GM21529 (cell line): ENCODE measurements around the gene PLSCR1.
A peak's percentile ranks its signal among the peaks of the same experiment; 100 is the strongest.
"Not testable (repeated sequence)": the region's sequence is repeated elsewhere in the genome, so short reads cannot be mapped to it uniquely, and the experiment has no call there.

Experiments used
- ATAC-seq: cut with Tn5 transposase; IDR thresholded peaks from one replicate; pipeline ENCODE4 v1.9.1; 2021; ENCODE audit not compliant: unreplicated experiment

PLSCR1 gene

DNA sequence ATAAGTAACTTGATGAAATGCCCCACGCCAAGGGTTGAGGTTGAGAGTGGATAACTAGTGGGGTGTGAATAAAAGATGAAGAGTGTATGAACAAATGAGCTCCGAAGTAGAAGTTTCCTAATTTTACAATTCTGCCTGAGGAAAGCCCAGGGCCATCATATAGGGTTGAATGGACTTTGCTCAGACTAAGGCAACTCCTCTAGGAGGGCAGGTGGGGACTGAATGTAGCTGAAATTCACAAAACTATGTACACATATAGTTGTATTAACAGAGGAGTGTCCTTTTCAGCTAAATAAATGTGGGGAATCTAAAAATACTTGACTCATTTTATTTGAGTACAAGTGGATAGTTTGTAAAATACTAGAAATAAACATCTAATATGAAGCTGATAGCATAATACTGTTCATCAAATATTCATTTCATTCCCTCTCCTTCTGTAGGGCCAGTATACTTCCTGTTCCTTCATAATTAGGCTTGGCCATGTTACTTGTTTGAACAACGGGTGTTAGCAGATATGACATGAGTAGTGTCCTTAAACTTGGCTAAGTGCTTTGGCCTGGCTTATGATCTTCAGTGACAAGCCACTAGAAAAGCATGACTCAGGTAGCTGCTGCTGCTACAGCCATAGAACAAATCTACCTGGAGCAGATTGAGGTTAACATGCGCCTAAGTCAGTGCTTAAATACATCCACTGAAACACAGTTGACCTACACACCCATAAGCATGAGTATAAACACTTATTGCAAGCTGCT, 26.5 kb downstream of the PLSCR1 start:
- no peak for ATAC-seq

DNA sequence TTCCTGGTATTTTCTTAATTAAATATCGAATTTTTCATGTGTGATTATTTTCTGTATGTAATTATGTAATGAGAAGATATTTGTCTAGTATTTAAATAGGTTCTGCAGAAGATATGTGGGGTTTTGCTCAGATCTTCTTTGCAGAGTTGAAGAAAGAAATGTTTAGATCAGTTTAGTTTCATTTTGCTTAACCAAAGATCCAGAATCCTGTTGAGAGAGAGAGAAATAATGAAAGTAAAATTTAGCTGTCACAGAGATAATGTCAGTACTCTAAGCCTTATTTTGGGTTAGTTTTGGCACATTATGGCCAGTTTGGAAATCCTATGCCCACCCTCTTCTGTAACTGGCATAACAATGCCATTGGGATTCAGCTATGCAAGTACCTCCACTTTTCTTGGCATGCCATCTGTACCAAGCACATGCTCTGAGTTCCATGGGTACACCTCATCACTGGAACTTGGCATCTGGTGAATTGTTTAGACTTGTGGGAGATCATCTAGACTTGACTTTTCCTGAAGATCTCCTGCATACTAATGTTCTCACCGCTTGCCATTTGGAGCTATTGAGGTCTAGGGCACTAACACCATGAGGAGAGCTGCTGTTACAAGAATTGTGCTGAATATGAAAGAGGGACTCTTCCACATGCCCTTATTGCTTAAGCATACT, 30.9 kb downstream of the PLSCR1 start:
- no peak for ATAC-seq

GRCh38 chr3:146511402-146512134, 32.8 kb downstream of the PLSCR1 start:
- no peak for ATAC-seq

DNA sequence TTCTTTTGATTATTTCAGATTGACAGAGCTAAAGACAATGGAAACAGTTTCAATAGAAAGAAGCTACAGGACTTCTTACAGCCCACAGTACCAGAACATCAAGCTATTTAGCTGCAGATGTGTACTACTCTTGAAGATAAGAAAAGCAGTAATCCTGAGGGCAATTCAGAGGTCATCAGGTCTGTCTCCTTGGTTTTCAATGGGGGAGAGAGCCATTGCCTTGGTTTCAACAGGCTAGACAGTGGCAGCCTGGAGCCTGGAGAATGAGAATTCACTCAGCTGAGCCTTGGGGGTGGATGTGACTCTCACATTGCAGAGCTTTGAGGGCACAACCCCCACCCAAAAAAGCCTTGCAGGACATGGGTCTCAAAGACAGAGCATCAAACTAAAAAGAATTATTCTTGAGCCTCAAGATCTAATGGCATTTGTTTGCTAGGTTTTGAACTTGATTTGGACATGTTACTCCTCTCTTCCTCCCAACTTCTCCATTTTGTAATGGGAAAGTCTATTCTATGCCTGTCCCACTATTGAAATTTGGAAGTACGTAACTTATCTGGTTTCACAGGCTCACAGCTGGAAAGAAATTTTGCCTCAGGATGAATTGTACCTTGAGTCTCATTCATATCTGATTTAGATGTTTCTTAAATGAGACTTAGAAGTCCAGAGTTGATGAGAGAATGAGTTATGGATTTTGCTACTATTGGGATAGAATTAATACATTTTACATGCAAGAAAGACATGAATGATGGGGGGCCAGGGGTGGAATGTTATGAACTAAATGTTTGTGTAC, 36.9 kb downstream of the PLSCR1 start:
- no peak for ATAC-seq

GRCh38 chr3:146505516-146505915, 38.9 kb downstream of the PLSCR1 start:
- ATAC-seq, result no peak

- no peak for ATAC-seq
Measured at GRCh38 chr3:146504498-146505197, 39.8 kb downstream of the PLSCR1 start.

DNA sequence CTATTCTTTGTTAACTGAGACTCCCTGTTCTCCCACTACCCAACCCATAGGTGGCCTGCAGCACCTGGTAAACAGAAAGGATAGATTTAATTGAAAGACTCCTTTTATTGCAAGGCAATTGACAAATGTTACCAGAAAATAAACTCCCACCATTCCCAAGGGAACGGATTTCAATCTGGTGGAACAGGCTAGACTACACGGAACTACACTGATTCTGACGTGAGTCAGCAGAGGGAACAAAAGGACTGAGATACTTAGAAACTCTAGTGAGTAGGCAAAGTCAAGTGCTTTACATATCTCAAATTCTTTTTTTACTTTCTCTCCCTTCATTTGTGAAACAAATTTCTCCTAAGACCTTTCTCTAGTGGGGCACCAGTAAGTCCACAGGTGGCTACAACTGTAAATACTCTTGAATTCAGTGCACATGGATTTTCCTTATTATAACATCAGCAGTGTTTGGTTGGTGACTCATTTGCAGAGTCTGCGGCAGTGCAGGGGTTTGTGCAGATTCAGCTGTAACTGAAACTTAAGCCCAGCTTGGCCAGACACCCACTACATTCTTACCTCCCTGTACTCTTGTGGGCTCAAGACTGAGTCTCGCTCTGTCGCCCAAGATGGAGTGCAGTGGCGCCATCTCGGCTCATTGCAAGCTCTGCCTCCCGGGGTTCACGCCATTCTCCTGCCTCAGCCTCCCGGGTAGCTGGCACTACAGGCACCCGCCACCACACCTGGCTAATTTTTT, 40.8 kb downstream of the PLSCR1 start:
- peak; percentile 96 for ATAC-seq

GRCh38 chr3:146502887-146503460, 41.4 kb downstream of the PLSCR1 start:
- no peak for ATAC-seq

- peak; percentile 27 for ATAC-seq
Measured at GRCh38 chr3:146501752-146502151, 42.7 kb downstream of the PLSCR1 start.

DNA sequence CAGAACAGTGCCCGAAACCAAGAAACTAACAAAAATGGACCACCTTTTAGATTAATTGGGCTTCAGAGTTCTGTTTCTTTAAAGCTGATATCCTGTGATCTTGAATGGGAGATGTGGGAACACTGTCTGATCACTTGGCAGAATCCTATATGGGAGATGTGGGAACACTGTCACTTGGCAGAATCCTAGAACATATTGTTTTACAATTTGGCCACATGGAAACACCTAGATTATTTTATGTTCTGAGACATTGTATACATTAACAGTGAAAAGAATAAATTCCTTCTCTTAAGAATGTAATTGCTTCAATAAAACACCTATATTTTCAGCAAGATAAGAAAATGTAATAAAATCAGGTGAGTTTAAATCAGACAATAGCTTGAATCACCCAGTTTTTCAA, 44.7 kb downstream of the PLSCR1 start:
- ATAC-seq, result no peak

DNA sequence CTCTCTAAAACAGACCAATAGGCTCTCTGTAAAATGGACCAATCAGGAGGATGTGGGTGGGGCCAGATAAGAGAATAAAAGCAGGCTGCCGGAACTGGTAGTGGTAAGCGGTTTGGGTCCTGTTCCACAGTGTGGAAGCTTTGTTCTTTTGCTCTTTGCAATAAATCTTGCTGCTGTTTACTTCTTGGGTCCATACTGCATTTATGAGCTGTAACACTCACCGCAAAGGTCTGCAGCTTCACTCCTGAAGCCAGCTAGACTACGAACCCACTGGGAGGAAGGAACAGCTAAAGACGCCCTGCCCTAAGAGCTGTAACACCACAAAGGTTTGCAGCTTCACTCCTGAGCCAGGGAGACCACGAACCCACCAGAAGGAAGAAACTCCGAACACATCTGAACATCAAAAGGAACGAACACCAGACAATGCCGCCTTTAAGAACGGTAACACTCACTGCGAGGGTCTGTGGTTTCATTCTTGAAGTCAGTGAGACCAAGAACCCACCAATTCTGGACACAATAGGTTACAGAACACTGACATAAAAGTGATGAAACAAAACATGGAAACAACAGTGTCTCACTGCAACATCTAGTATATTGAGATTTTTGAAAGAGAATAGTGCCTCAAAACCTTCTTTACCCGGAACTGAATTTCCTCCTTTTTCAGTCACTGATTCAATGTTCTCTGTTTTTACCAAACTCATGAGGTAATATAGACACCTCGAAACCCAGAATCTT, 46.2 kb downstream of the PLSCR1 start:
- ATAC-seq, result no peak

DNA sequence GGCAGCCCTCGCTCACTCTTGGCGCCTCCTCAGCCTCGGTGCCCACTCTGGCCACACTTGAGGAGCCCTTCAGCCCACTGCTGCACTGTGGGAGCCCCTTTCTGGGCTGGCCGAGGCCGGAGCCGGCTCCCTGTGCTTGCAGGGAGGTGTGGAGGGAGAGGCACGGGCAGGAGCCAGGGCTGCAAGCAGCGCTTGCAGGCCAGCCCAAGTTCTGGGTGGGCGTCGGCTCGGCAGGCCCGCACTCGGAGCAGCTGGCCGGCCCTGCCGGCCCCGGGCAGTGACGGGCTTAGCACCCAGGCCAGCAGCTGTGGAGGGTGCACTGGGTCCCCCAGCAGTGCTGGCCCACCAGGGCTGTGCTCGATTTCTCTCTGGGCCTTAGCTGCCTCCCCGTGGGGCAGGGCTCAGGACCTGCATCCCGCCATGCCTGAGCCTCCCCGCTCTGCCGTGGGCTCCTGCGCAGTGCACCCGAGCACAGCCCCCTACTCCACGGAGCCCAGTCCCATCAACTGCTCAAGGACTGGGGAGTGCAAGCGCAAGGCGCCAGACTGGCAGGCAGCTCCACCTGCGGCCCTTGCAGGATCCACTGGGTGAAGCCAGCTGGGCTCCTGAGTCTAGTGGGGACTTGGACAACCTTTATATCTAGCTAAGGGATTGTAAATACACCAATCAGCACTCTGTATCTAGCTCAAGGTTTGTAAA, 47.1 kb downstream of the PLSCR1 start:
- ATAC-seq, result not testable (repeated sequence)

DNA sequence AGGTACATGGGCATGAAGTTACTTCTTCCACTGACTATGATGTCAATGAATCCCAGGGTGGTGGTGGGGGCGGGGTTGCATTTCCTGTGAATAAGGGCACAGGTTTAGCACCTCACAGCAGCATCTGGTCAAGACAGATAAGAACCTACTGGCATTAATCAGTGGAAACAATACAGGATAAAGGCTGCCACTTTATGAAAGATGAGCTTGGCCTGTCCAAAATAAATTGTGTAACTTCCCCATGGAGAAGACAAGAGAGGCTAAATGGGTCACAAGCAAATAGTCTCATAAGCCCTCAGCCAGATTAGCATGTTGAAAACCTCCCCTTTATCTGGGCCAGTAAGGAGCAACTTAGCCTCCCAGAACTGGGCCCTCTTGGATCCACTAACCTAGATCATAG, 47.7 kb downstream of the PLSCR1 start:
- ATAC-seq, result no peak

DNA sequence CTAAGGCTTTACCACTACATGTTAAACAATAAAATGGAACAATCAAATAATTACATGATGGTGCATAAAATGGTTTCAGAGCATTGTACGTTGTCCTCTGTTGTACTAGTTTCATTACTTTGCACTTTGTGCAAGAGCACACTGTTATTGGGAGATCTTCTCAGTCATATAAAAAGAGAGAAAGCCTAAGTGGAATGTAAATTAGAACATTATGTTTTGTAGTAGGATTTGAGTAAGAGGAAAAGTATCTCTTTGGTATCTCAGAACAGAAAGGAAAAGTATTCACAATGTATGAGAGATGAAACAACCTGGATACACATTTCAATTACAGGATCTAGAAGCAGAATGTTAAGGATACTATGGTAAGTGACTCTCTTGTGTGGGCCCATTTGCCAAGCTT, 48.2 kb downstream of the PLSCR1 start:
- no peak for ATAC-seq

- no peak for ATAC-seq
Measured at GRCh38 chr3:146493761-146494160, 50.6 kb downstream of the PLSCR1 start.

- no peak for ATAC-seq
Measured at GRCh38 chr3:146493221-146493620, 51.2 kb downstream of the PLSCR1 start.

- no peak for ATAC-seq
Measured at GRCh38 chr3:146491303-146491702, 53.1 kb downstream of the PLSCR1 start.

DNA sequence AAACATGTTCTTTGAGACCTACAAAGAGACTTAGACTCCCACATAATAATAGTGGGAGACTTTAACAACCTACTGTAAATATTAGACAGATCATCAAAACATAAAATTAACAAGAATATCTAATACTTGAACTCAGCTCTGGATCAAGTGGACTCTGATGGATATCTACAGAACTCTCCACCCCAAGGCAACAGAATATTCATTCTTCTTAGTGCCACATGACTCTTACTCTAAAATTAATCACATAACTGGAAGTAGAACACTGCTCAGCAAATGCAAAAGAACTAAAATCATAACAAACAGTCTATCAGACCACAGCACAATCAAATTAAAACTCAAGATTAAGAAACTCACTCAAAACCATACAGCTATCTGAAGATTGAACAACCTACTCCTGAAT, 59.1 kb downstream of the PLSCR1 start:
- ATAC-seq, result no peak
